A549 (cell line): ENCODE results near the gene PKN1. TPM values are rescaled to one million over a fixed set of nuclear protein-coding genes. Genes with fewer than 3 reads are reported as not detected.

Experiments used
- ATAC-seq, 2 experiments: fragments of 200-7000 bp in 1 of 2; fragments of >200 bp in 1 of 2; cut with Nextera tagmentation in 1 of 2; cut with Tn5 transposase in 1 of 2; 3 replicates each; pipeline versions ENCODE4 v1.8.0 to v1.9.1; 2018 to 2020; ENCODE audit warnings: mild to moderate bottlenecking in 1 of 2, moderate library complexity in 1 of 2
- CTCF ChIA-PET: fragments of 300-600 bp; sonication (Branson Sonifier 250); formaldehyde crosslinking; extraction: SDS; loops from one replicate; lab custom pipeline; 2021; ENCODE audit warnings: antibody characterized with exemption, inconsistent platforms; lab: Yijun Ruan, JAX
- POLR2A ChIA-PET: fragments of 350-600 bp; formaldehyde crosslinking; extraction: SDS; loops from one replicate; lab custom pipeline; 2021; ENCODE audit warnings: antibody characterized with exemption, inconsistent platforms; lab: Yijun Ruan, JAX
- DNase-seq, 2 experiments: peaks; one replicate each; pipeline versions ENCODE4 v3.0.0 to v3.0.0-alpha.2; 2011 to 2016; ENCODE audit warnings: low read depth in 1 of 2, low spot score in 1 of 2
- FAIRE-seq: peaks from 2 replicates; lab custom pipeline; 2011; peaks lifted over from hg19 to GRCh38; lab: Jason Lieb, UNC
- H3K27ac ChIP-seq, 2 experiments: fragments of >200 bp; sonication (Bioruptor Twin); formaldehyde crosslinking; 3 replicates each; pipeline ENCODE4 v1.5.1; 2016 to 2017
- H3K4me1 ChIP-seq: fragments of >200 bp; sonication (Bioruptor Twin); formaldehyde crosslinking; 3 replicates; pipeline ENCODE4 v1.6.1; 2016
- H3K4me2 ChIP-seq: fragments of >200 bp; sonication (Bioruptor Twin); formaldehyde crosslinking; 3 replicates; pipeline ENCODE4 v1.6.1; 2016
- H3K4me3 ChIP-seq: fragments of >200 bp; sonication (Bioruptor Twin); formaldehyde crosslinking; 3 replicates; pipeline ENCODE4 v1.5.1; 2016
- H3K9me3 ChIP-seq: fragments of >200 bp; sonication (Bioruptor Twin); formaldehyde crosslinking; 3 replicates; pipeline ENCODE4 v1.6.1; 2016
- BCL3 ChIP-seq: fragments of >200 bp; sonication (Bioruptor Twin); formaldehyde crosslinking; IDR thresholded peaks from 3 replicates; pipeline ENCODE4 v1.6.1; 2016
- BHLHE40 ChIP-seq: IDR thresholded peaks from 2 replicates; pipeline ENCODE4 v1.6.1; 2012; ENCODE audit warnings: low read depth, low read length, inconsistent platforms
- CEBPB ChIP-seq, 2 experiments: fragments of >200 bp in 1 of 2; sonication (Bioruptor Twin) in 1 of 2; formaldehyde crosslinking in 1 of 2; IDR thresholded peaks; 2 replicates each; pipeline ENCODE4 v1.6.1; 2012 to 2016
- E2F6 ChIP-seq: IDR thresholded peaks from 2 replicates; pipeline ENCODE4 v1.6.1; 2012; ENCODE audit warnings: low read depth, borderline replicate concordance
- EP300 ChIP-seq, 2 experiments: fragments of >200 bp; sonication (Bioruptor Twin); formaldehyde crosslinking; IDR thresholded peaks; 2 replicates in 1 of 2; 3 replicates in 1 of 2; pipeline ENCODE4 v1.6.1; 2016 to 2017
- FOSB ChIP-seq: fragments of 250-450 bp; sonication (Bioruptor Pico); IDR thresholded peaks from 2 replicates; pipeline ENCODE4 v1.5.0; 2020; ENCODE audit warnings: mild to moderate bottlenecking, moderate library complexity
- GATA3 ChIP-seq: IDR thresholded peaks from 2 replicates; pipeline ENCODE4 v1.6.1; 2012; ENCODE audit warnings: borderline replicate concordance
- HES2 ChIP-seq: fragments of >200 bp; sonication (Bioruptor Twin); formaldehyde crosslinking; IDR thresholded peaks from 2 replicates; pipeline ENCODE4 v1.6.1; 2016
- HOXB13 ChIP-seq: fragments of 250-450 bp; sonication (Bioruptor Pico); IDR thresholded peaks from 2 replicates; pipeline ENCODE4 v1.5.0; 2020; ENCODE audit warnings: low read depth, mild to moderate bottlenecking, moderate library complexity
- JUNB ChIP-seq: fragments of >200 bp; sonication (Bioruptor Twin); formaldehyde crosslinking; IDR thresholded peaks from 2 replicates; pipeline ENCODE4 v1.6.1; 2016
- MAFK ChIP-seq: fragments of 450-650 bp; IDR thresholded peaks from 2 replicates; pipeline ENCODE4 v1.6.1; 2014; ENCODE audit not compliant: partially characterized antibody
- NR3C1 ChIP-seq: fragments of >200 bp; sonication (Bioruptor Twin); formaldehyde crosslinking; IDR thresholded peaks from 3 replicates; pipeline ENCODE4 v1.6.1; 2017
- PBX3 ChIP-seq: IDR thresholded peaks from 2 replicates; pipeline ENCODE4 v1.6.1; 2012
- PHF8 ChIP-seq: fragments of 200-600 bp; sonication (generic); IDR thresholded peaks from 2 replicates; pipeline ENCODE4 v1.6.1; 2016; ENCODE audit warnings: low read depth, mild to moderate bottlenecking, antibody characterized with exemption, moderate library complexity, borderline replicate concordance
- POLR2A ChIP-seq: IDR thresholded peaks from 2 replicates; pipeline ENCODE4 v1.6.1; 2012; ENCODE audit warnings: mild to moderate bottlenecking, low read length
- RFX5 ChIP-seq: fragments of 450-650 bp; IDR thresholded peaks from 2 replicates; pipeline ENCODE4 v1.7.1; 2014; ENCODE audit warnings: antibody characterized with exemption, mild to moderate bottlenecking, moderate library complexity
- SMC3 ChIP-seq: fragments of >200 bp; sonication (Bioruptor Twin); formaldehyde crosslinking; IDR thresholded peaks from 3 replicates; pipeline ENCODE4 v1.6.1; 2018; ENCODE audit warnings: inconsistent platforms
- TFCP2L1 ChIP-seq: fragments of 250-450 bp; sonication (Bioruptor Pico); IDR thresholded peaks from 2 replicates; pipeline ENCODE4 v1.5.0; 2021; ENCODE audit warnings: mild to moderate bottlenecking
- TP53 ChIP-seq: fragments of 250-450 bp; sonication (Bioruptor Pico); IDR thresholded peaks from 2 replicates; pipeline ENCODE4 v1.5.0; 2021; ENCODE audit warnings: mild to moderate bottlenecking, moderate library complexity
- ZFP36 ChIP-seq: fragments of 450-650 bp; IDR thresholded peaks from 2 replicates; pipeline ENCODE4 v1.6.1; 2014; ENCODE audit warnings: borderline replicate concordance; ENCODE audit not compliant: partially characterized antibody
- ZSCAN20 ChIP-seq: fragments of 250-450 bp; sonication (Bioruptor Pico); IDR thresholded peaks from 2 replicates; pipeline ENCODE4 v1.8.0; 2022; ENCODE audit warnings: mild to moderate bottlenecking, moderate library complexity
- WGBS: methylation state at CpG from one replicate; pipeline ENCODE4 v1.1.6; 2017; ENCODE audit errors: missing lambda C conversion rate; 5-methylcytosine and 5-hydroxymethylcytosine counted together
- polyA plus RNA-seq, 4 experiments: library from polyadenylated mRNA; depleted of rRNA in 3 of 4; stranded (reverse); fragments of >200 nt; fragmentation: RNase III in 1 of 4; extraction: RNeasy Plus Mini Kit Qiagen cat#74134 plus additional on column Dnase treatment in 1 of 4; gene quantifications; 2 replicates in 3 of 4; 3 replicates in 1 of 4; pipeline ENCODE4 v1.2.3, GENCODE V29; 2011 to 2017
- TF ChIP-seq, protein P1 (sequence below): fragments of 150-350 bp; IDR thresholded peaks from 2 replicates; pipeline ENCODE4 v1.6.1; 2014; ENCODE audit warnings: low read depth, mild to moderate bottlenecking, low read length
- TF ChIP-seq, protein P2 (sequence below): fragments of 250-450 bp; sonication (Bioruptor Pico); IDR thresholded peaks from 2 replicates; pipeline ENCODE4 v1.5.0; 2020; ENCODE audit warnings: low read depth, mild to moderate bottlenecking, moderate library complexity
- TF ChIP-seq, protein P3 (sequence below): fragments of >200 bp; sonication (Bioruptor Twin); formaldehyde crosslinking; IDR thresholded peaks from 3 replicates; pipeline ENCODE4 v1.5.1; 2016

PKN1 gene
- polyA plus RNA-seq, 2 of the 4 experiments (the other 2 are of a cell fraction): 33.4 to 37.3 TPM

GRCh38 chr19:14409146-14410023 is 23.7 kb upstream of the PKN1 start:
- FAIRE-seq: no peak
- H3K4me2 ChIP-seq: no peak overlapping the region
- no peak for TF ChIP-seq HES2
- no peak for TF ChIP-seq FOSB
- TF ChIP-seq PBX3: no peak
- no peak for TF ChIP-seq HOXB13 (CRISPR knock-in tag)
- no peak for TF ChIP-seq RFX5
- no peak for TF ChIP-seq EP300 (IDR thresholded peaks at IDR 0.05)
- no peak for TF ChIP-seq TP53
- TF ChIP-seq SMC3: no peak
- TF ChIP-seq POLR2A: no peak
- no peak for TF ChIP-seq GATA3
- TF ChIP-seq PHF8: no peak
- TF ChIP-seq CEBPB (IDR thresholded peaks at IDR 0.05): no peak
- TF ChIP-seq, protein P1, sequence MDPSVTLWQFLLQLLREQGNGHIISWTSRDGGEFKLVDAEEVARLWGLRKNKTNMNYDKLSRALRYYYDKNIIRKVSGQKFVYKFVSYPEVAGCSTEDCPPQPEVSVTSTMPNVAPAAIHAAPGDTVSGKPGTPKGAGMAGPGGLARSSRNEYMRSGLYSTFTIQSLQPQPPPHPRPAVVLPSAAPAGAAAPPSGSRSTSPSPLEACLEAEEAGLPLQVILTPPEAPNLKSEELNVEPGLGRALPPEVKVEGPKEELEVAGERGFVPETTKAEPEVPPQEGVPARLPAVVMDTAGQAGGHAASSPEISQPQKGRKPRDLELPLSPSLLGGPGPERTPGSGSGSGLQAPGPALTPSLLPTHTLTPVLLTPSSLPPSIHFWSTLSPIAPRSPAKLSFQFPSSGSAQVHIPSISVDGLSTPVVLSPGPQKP: no peak
- TF ChIP-seq BHLHE40: no peak
- TF ChIP-seq, protein P2, sequence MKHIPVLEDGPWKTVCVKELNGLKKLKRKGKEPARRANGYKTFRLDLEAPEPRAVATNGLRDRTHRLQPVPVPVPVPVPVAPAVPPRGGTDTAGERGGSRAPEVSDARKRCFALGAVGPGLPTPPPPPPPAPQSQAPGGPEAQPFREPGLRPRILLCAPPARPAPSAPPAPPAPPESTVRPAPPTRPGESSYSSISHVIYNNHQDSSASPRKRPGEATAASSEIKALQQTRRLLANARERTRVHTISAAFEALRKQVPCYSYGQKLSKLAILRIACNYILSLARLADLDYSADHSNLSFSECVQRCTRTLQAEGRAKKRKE (CRISPR knock-in tag): no peak
- TF ChIP-seq JUNB: no peak
- TF ChIP-seq, all 56 proteins: peak for 0
- no peak overlapping the region for H3K4me3 ChIP-seq
- 0 out of 3 replicates have a peak, but pooled peaks cover 3% of the 10 kb centered on the region for H3K4me1 ChIP-seq
- ATAC-seq (no peak), DNase-seq (no peak)
- no peak overlapping the region for H3K27ac ChIP-seq
- H3K9me3 ChIP-seq: no peaks in the 10 kb centered on the region
- POLR2A ChIA-PET: no interaction called here
- CTCF ChIA-PET: interaction anchor here (1.0 to 1.8 kb wide), 2 partner anchors 61 to 272 kb away, joined by 3 to 5 read pairs; no protein-coding TSS in a partner anchor
- WGBS: 87% methylated on average over 25 of the region's 38 CpGs

- Histone ChIP-seq H3K27ac (no peak overlapping the region), H3K4me3 (no peak overlapping the region), H3K4me1 (0 out of 3 replicates have a peak, but pooled peaks cover 3% of the 10 kb centered on the region), H3K4me2 (no peak overlapping the region), H3K9me3 (no peaks in the 10 kb centered on the region)
- TF ChIP-seq ZSCAN20 (CRISPR knock-in tag): no peak
- no peak for TF ChIP-seq BCL3
- no peak for TF ChIP-seq E2F6
- TF ChIP-seq ZFP36: no peak
- TF ChIP-seq MAFK: no peak
- no peak for TF ChIP-seq JUNB
- TF ChIP-seq NR3C1: no peak
- TF ChIP-seq SMC3: no peak
- no peak for TF ChIP-seq TFCP2L1 (CRISPR knock-in tag)
- TF ChIP-seq, protein P3, sequence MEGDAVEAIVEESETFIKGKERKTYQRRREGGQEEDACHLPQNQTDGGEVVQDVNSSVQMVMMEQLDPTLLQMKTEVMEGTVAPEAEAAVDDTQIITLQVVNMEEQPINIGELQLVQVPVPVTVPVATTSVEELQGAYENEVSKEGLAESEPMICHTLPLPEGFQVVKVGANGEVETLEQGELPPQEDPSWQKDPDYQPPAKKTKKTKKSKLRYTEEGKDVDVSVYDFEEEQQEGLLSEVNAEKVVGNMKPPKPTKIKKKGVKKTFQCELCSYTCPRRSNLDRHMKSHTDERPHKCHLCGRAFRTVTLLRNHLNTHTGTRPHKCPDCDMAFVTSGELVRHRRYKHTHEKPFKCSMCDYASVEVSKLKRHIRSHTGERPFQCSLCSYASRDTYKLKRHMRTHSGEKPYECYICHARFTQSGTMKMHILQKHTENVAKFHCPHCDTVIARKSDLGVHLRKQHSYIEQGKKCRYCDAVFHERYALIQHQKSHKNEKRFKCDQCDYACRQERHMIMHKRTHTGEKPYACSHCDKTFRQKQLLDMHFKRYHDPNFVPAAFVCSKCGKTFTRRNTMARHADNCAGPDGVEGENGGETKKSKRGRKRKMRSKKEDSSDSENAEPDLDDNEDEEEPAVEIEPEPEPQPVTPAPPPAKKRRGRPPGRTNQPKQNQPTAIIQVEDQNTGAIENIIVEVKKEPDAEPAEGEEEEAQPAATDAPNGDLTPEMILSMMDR: no peak
- ChIA-PET CTCF (interaction anchor here (1.0 to 1.8 kb wide), 3 partner anchors 48 to 273 kb away, joined by 3 to 5 read pairs (median 4); no protein-coding TSS in a partner anchor), POLR2A (interaction anchor here (0.6 kb wide), 1 partner anchor 52 kb away, joined by 3 read pairs; no protein-coding TSS in a partner anchor)
- 92% methylated on average over 10 of the region's 44 CpGs for WGBS
- FAIRE-seq (no peak), DNase-seq (no peak), ATAC-seq (no peak)
Measured at GRCh38 chr19:14410091-14411051, 22.7 kb upstream of the PKN1 start.
